Keratinocyte (primary cell): ENCODE data around the gene CDRT4. TPM values are rescaled to one million over a fixed set of nuclear protein-coding genes. Genes with fewer than 3 reads are reported as not detected.

Source experiments
- DNase-seq: peaks from one replicate; pipeline ENCODE4 v3.0.0-alpha.2; 2011; ENCODE audit warnings: low read depth, missing footprints, low spot score
- FAIRE-seq: peaks from 2 replicates; lab custom pipeline; 2011; peaks lifted over from hg19 to GRCh38; lab: Jason Lieb, UNC
- H2AFZ ChIP-seq: 2 replicates; pipeline ENCODE4 v1.6.0; 2012; ENCODE audit warnings: low read length, control low read depth, inconsistent platforms; ENCODE audit not compliant: control insufficient read depth
- H3K27ac ChIP-seq: 2 replicates; pipeline ENCODE4 v1.5.1; 2011; ENCODE audit warnings: low read length; ENCODE audit not compliant: control insufficient read depth, insufficient read depth
- H3K27me3 ChIP-seq: 3 replicates; pipeline ENCODE4 v1.6.0; 2011; ENCODE audit warnings: low read length; ENCODE audit not compliant: control insufficient read depth, insufficient read depth; ENCODE audit errors: extremely low read depth
- H3K36me3 ChIP-seq, 2 experiments: 2 replicates in 1 of 2; 3 replicates in 1 of 2; pipeline ENCODE4 v1.5.1; 2011; ENCODE audit warnings: low read length in 2 of 2, mild to moderate bottlenecking in 1 of 2; ENCODE audit not compliant: control insufficient read depth in 2 of 2, insufficient read depth in 2 of 2; ENCODE audit errors: extremely low read depth in 1 of 2
- H3K4me1 ChIP-seq: 3 replicates; pipeline ENCODE4 v1.5.1; 2011; ENCODE audit warnings: low read length; ENCODE audit not compliant: control insufficient read depth, insufficient read depth; ENCODE audit errors: extremely low read depth
- H3K4me2 ChIP-seq: 3 replicates; pipeline ENCODE4 v1.6.0; 2011; ENCODE audit warnings: low read depth, low read length; ENCODE audit not compliant: control insufficient read depth, insufficient read depth; ENCODE audit errors: extremely low read depth
- H3K4me3 ChIP-seq, 3 experiments: fragments of 200-600 bp in 1 of 3; sonication (generic) in 1 of 3; 2 replicates in 2 of 3; 3 replicates in 1 of 3; pipeline ENCODE4 v1.5.1; 2011 to 2016; ENCODE audit warnings: low read length in 3 of 3, mild to moderate bottlenecking in 3 of 3, control low read depth in 2 of 3, inconsistent platforms in 1 of 3, low read depth in 1 of 3, mixed read lengths in 1 of 3, mixed run types in 1 of 3, moderate library complexity in 1 of 3; ENCODE audit not compliant: control insufficient read depth in 2 of 3, insufficient read depth in 2 of 3; ENCODE audit errors: extremely low read depth in 1 of 3
- H3K79me2 ChIP-seq: 2 replicates; pipeline ENCODE4 v1.6.0; 2012; ENCODE audit warnings: low read length; ENCODE audit not compliant: control insufficient read depth, insufficient read depth
- H3K9ac ChIP-seq: 3 replicates; pipeline ENCODE4 v1.6.0; 2011; ENCODE audit warnings: low read length; ENCODE audit not compliant: control insufficient read depth, insufficient read depth; ENCODE audit errors: extremely low read depth
- H3K9me1 ChIP-seq: 3 replicates; pipeline ENCODE4 v1.6.0; 2011; ENCODE audit warnings: low read length; ENCODE audit not compliant: control insufficient read depth, insufficient read depth; ENCODE audit errors: extremely low read depth
- H3K9me3 ChIP-seq: 2 replicates; pipeline ENCODE4 v1.5.1; 2012; ENCODE audit warnings: low read depth, low read length; ENCODE audit not compliant: control insufficient read depth
- H4K20me1 ChIP-seq: 3 replicates; pipeline ENCODE4 v1.6.0; 2011; ENCODE audit warnings: low read length; ENCODE audit not compliant: control insufficient read depth, insufficient read depth; ENCODE audit errors: extremely low read depth
- CTCF ChIP-seq, 3 experiments: IDR thresholded peaks in 1 of 3; conservative IDR thresholded peaks in 1 of 3; optimal IDR thresholded peaks in 1 of 3; 2 replicates in 2 of 3; 3 replicates in 1 of 3; pipeline versions ENCODE3 to v1.5.1; 2011; ENCODE audit warnings: low read length in 3 of 3, mild to moderate bottlenecking in 3 of 3, moderate library complexity in 2 of 3, control low read depth in 1 of 3, inconsistent platforms in 1 of 3; ENCODE audit not compliant: insufficient read depth in 2 of 3; ENCODE audit errors: extremely low read depth in 1 of 3
- EZH2 ChIP-seq: IDR thresholded peaks from one replicate; pipeline ENCODE4 v1.6.1; 2012; ENCODE audit warnings: inconsistent platforms, mild to moderate bottlenecking, low read length, moderate library complexity
- dilution Hi-C: fragments of 300-500 bp; cut with MboI; formaldehyde crosslinking; loops from one replicate; pipeline ENCODE4 v1.7.0; 2020; ENCODE audit warnings: low sequenced_read_pairs; ENCODE audit not compliant: extremely low pct_ligation_motif_present
- polyA plus RNA-seq, 5 experiments: library from polyadenylated mRNA; depleted of rRNA in 3 of 5; stranded (reverse) in 3 of 5; stranded (forward) in 1 of 5; unstranded in 1 of 5; fragments of >200 nt; gene quantifications; 1 replicate in 1 of 5; 2 replicates in 3 of 5; 3 replicates in 1 of 5; pipeline versions ENCODE4 v1.2.1 to v1.2.3, GENCODE V29; 2011 to 2012; ENCODE audit warnings: missing spikeins in 2 of 5, low read depth in 1 of 5, low replicate concordance in 1 of 5

CDRT4 gene
- polyA plus RNA-seq, 1 donor (not counting 4 experiments of a cell fraction or from before 2014, with no cell fraction given): 0.93 TPM

GRCh38 chr17:15414532-15415306, 52.7 kb downstream of the CDRT4 start:
- H3K27me3 ChIP-seq: no peaks in the 10 kb centered on the region
- H3K4me1 ChIP-seq: peaks cover 11% of the 10 kb centered on the region
- H3K27ac ChIP-seq: no peak overlapping the region
- H4K20me1 ChIP-seq: no peaks in the 10 kb centered on the region
- no peak overlapping the region for H3K4me2 ChIP-seq
- H3K9ac ChIP-seq: no peak overlapping the region
- no peaks in the 10 kb centered on the region for H3K79me2 ChIP-seq
- H3K36me3 ChIP-seq: no peaks in the 10 kb centered on the region
- H3K9me3 ChIP-seq: no peaks in the 10 kb centered on the region
- DNase-seq (no peak), FAIRE-seq (no peak)
- TF ChIP-seq CTCF (optimal IDR thresholded peaks at IDR 0.05 in 1 of 3, IDR thresholded peaks at IDR 0.05 in 1 of 3, conservative IDR thresholded peaks at IDR 0.05 in 1 of 3; ENCODE audit: extremely low read depth in 1 of 3, insufficient read depth in 2 of 3, low read length in 3 of 3): no peak
- no peak for TF ChIP-seq EZH2
- H2AFZ ChIP-seq: no peak overlapping the region
- dilution Hi-C loops: no loop called here
- H3K4me3 ChIP-seq: no peak overlapping the region
- H3K9me1 ChIP-seq: no peaks in the 10 kb centered on the region

- DNase-seq (no peak), FAIRE-seq (no peak)
- Histone ChIP-seq H3K9ac (no peak overlapping the region), H3K9me1 (no peaks in the 10 kb centered on the region), H4K20me1 (no peaks in the 10 kb centered on the region), H3K4me2 (no peak overlapping the region), H3K27ac (no peak overlapping the region), H2AFZ (no peak overlapping the region), H3K9me3 (no peaks in the 10 kb centered on the region), H3K4me1 (peaks cover 18% of the 10 kb centered on the region), H3K36me3 (no peaks in the 10 kb centered on the region), H3K79me2 (no peaks in the 10 kb centered on the region), H3K27me3 (no peaks in the 10 kb centered on the region), H3K4me3 (no peak overlapping the region)
- no peak for TF ChIP-seq EZH2
- no peak for TF ChIP-seq CTCF (optimal IDR thresholded peaks at IDR 0.05 in 1 of 3, IDR thresholded peaks at IDR 0.05 in 1 of 3, conservative IDR thresholded peaks at IDR 0.05 in 1 of 3; ENCODE audit: extremely low read depth in 1 of 3, insufficient read depth in 2 of 3, low read length in 3 of 3)
- dilution Hi-C loops: no loop called here
Measured at GRCh38 chr17:15413101-15413771, 54.2 kb downstream of the CDRT4 start.
